HepG2 (cell line): Measurements from ENCODE around the gene ATP11A. TPM values are rescaled to one million over a fixed set of nuclear protein-coding genes. Genes with fewer than 3 reads are reported as not detected.
A peak's percentile ranks its signal among the peaks of the same experiment; 100 is the strongest.

Experiments used
- JUND ChIP-seq: sonication (generic); formaldehyde crosslinking; IDR thresholded peaks from 2 replicates; pipeline ENCODE4 v1.8.0; 2022; ENCODE audit warnings: mild to moderate bottlenecking, missing genetic modification reagents
- KDM1A ChIP-seq: IDR thresholded peaks from 2 replicates; pipeline ENCODE4 v1.6.1; 2016; ENCODE audit warnings: missing compliant biosample characterization
- MATR3 ChIP-seq: sonication (generic); formaldehyde crosslinking; IDR thresholded peaks from 2 replicates; pipeline ENCODE4 v1.4.0; 2020; ENCODE audit warnings: missing genetic modification reagents
- MXI1 ChIP-seq: IDR thresholded peaks from 3 replicates; pipeline ENCODE4 v1.6.1; 2012; ENCODE audit warnings: low read depth, low read length, inconsistent platforms, borderline replicate concordance
- REL ChIP-seq: sonication (generic); formaldehyde crosslinking; conservative IDR thresholded peaks from 2 replicates; pipeline ENCODE4 v1.8.0; 2022; ENCODE audit warnings: mild to moderate bottlenecking, missing genetic modification reagents, moderate library complexity
- SOX13 ChIP-seq, 3 experiments: fragments of 450-650 bp in 1 of 3; sonication (generic) in 1 of 3; formaldehyde crosslinking in 1 of 3; IDR thresholded peaks in 2 of 3; conservative IDR thresholded peaks in 1 of 3; 2 replicates each; pipeline versions ENCODE4 v1.5.0 to v1.6.1; 2016 to 2020; ENCODE audit warnings: antibody characterized with exemption in 1 of 3, mild to moderate bottlenecking in 1 of 3, missing compliant biosample characterization in 1 of 3, missing genetic modification reagents in 1 of 3, moderate library complexity in 1 of 3
- SOX6 ChIP-seq, 2 experiments: fragments of 450-650 bp in 1 of 2; sonication (generic) in 1 of 2; formaldehyde crosslinking in 1 of 2; IDR thresholded peaks; 2 replicates each; pipeline versions ENCODE4 v1.4.0 to v1.6.1; 2017 to 2020; ENCODE audit warnings: antibody characterized with exemption in 1 of 2, mild to moderate bottlenecking in 1 of 2, missing genetic modification reagents in 1 of 2
- TCF7 ChIP-seq: sonication (generic); IDR thresholded peaks from 2 replicates; pipeline ENCODE4 v1.6.1; 2016; ENCODE audit warnings: antibody characterized with exemption, low read depth
- ZMAT3 ChIP-seq: sonication (generic); formaldehyde crosslinking; conservative IDR thresholded peaks from 2 replicates; pipeline ENCODE4 v1.7.0; 2021; ENCODE audit warnings: missing genetic modification reagents
- ZNF225 ChIP-seq: sonication (generic); formaldehyde crosslinking; IDR thresholded peaks from 2 replicates; pipeline ENCODE4 v1.4.0; 2020; ENCODE audit warnings: mild to moderate bottlenecking, missing genetic modification reagents
- ZNF563 ChIP-seq: sonication (generic); formaldehyde crosslinking; IDR thresholded peaks from 2 replicates; pipeline ENCODE4 v1.8.0; 2022; ENCODE audit warnings: mild to moderate bottlenecking, moderate library complexity, missing genetic modification reagents
- ZNF615 ChIP-seq: sonication (generic); formaldehyde crosslinking; IDR thresholded peaks from 2 replicates; pipeline ENCODE4 v1.5.0; 2020; ENCODE audit warnings: mild to moderate bottlenecking, missing genetic modification reagents, borderline replicate concordance
- ZNF652 ChIP-seq: IDR thresholded peaks from 2 replicates; pipeline ENCODE4 v1.6.1; 2016; ENCODE audit warnings: low read depth, borderline replicate concordance
- ZNF720 ChIP-seq: sonication (generic); formaldehyde crosslinking; IDR thresholded peaks from 2 replicates; pipeline ENCODE4 v1.4.0; 2020; ENCODE audit warnings: missing genetic modification reagents
- polyA plus RNA-seq, 8 experiments: library from polyadenylated mRNA; depleted of rRNA in 3 of 8; stranded (reverse) in 7 of 8; unstranded in 1 of 8; fragments of >200 nt; fragmentation: Illumina TruSeq in 4 of 8; extraction: Trizol in 4 of 8; gene quantifications; 2 replicates each; pipeline versions ENCODE4 v1.2.1 to v1.2.3, GENCODE V29; 2011 to 2016; ENCODE audit warnings: low read depth in 4 of 8, missing spikeins in 1 of 8, mixed read lengths in 1 of 8; ENCODE audit not compliant: insufficient read depth in 1 of 8
- total RNA-seq, 5 experiments: library from RNA; depleted of rRNA; stranded (reverse); fragments of >200 nt; fragmentation: Illumina TruSeq; extraction: Trizol; gene quantifications; 2 replicates each; pipeline ENCODE4 v1.2.3, GENCODE V29; 2016; ENCODE audit warnings: low read depth in 1 of 5
- TF ChIP-seq, protein P1 (sequence below): sonication (generic); formaldehyde crosslinking; IDR thresholded peaks from 2 replicates; pipeline ENCODE4 v1.4.0; 2020; ENCODE audit warnings: mild to moderate bottlenecking, missing genetic modification reagents
- TF ChIP-seq, protein P2 (sequence below): IDR thresholded peaks from 2 replicates; pipeline ENCODE4 v1.6.1; 2016; ENCODE audit warnings: control low read depth
- TF ChIP-seq, protein P3 (sequence below): sonication (generic); formaldehyde crosslinking; IDR thresholded peaks from 2 replicates; pipeline ENCODE4 v1.4.0; 2020; ENCODE audit warnings: low read depth, mild to moderate bottlenecking, missing genetic modification reagents
- TF ChIP-seq, protein P4 (sequence below): sonication (generic); formaldehyde crosslinking; IDR thresholded peaks from 2 replicates; pipeline ENCODE4 v1.8.0; 2022; ENCODE audit warnings: missing genetic modification reagents, mild to moderate bottlenecking, borderline replicate concordance
- TF ChIP-seq, protein P5 (sequence below): sonication (generic); formaldehyde crosslinking; conservative IDR thresholded peaks from 2 replicates; pipeline ENCODE4 v1.8.0; 2022; ENCODE audit warnings: missing genetic modification reagents

ATP11A gene
- total and polyA plus RNA-seq, 2 of the 13 experiments (the other 11 are each of a cell fraction or from before 2014, with no cell fraction given) = 18.4 to 20.1 TPM

DNA sequence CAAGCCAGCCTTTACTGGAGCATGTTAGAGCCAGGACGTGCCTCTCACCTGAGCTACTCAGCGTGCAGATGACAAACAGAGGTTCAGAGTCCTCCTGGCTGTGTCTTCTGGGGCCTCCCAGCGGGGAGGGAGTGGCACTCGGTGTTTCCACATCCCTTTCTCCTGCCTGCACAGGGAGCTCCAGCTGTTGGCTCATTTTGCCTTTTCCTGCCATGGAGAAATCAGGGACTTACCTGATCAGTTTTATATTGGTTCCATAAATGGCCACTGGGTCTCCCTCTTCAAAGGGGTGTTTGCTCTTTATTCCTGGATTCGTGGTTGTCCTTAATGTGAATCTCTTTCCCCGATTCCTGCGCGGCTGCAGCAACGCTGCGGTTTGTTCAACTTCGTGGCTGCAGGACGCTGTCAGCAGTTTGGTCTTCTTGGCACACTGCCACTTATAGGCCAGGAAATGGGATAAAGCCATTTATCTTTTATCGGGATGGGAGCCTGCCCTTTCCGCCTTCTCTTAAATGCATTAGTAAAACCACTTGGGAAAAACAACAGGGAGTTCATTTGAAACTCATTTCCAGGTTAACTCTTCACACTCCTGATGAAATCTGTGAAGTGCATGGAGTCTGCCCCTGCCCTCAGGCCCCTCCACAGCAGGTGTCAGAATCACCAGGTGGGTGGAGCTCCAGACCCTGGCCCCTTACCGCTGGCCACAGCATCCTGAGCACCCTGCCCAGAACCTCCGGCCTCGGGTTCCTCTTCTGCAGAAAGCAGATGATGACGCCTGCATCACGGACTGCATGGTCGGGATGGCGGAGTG is 239.3 kb downstream of the ATP11A start (continued):
- TF ChIP-seq SOX13 (IDR thresholded peaks at IDR 0.05) (no peak), SOX13 (CRISPR knock-in tag; conservative IDR thresholded peaks at IDR 0.05 in 1 of 2, IDR thresholded peaks at IDR 0.05 in 1 of 2) (peak in 1 of 2 experiments; percentile 27; a peak in 1 of 4 replicates), SOX6 (IDR thresholded peaks at IDR 0.05) (no peak), SOX6 (CRISPR knock-in tag; IDR thresholded peaks at IDR 0.05) (peak; percentile 53; the same call in 1 of the 2 replicates), ZNF652 (CRISPR knock-in tag) (peak; percentile 67; the same call in 1 of the 2 replicates), ZNF225 (CRISPR knock-in tag) (no peak), MXI1 (0 out of 3 replicates have a peak, but pooled peaks have one; percentile 22), TCF7 (no peak), ZNF563 (CRISPR knock-in tag) (no peak), REL (CRISPR knock-in tag) (no peak), MATR3 (CRISPR knock-in tag) (no peak), ZMAT3 (CRISPR knock-in tag) (no peak), ZNF720 (CRISPR knock-in tag) (no peak), ZNF615 (CRISPR knock-in tag) (no peak), JUND (CRISPR knock-in tag) (peak; percentile 32; the same call in 1 of the 2 replicates), KDM1A (CRISPR knock-in tag) (no peak)
- TF ChIP-seq, protein P1, sequence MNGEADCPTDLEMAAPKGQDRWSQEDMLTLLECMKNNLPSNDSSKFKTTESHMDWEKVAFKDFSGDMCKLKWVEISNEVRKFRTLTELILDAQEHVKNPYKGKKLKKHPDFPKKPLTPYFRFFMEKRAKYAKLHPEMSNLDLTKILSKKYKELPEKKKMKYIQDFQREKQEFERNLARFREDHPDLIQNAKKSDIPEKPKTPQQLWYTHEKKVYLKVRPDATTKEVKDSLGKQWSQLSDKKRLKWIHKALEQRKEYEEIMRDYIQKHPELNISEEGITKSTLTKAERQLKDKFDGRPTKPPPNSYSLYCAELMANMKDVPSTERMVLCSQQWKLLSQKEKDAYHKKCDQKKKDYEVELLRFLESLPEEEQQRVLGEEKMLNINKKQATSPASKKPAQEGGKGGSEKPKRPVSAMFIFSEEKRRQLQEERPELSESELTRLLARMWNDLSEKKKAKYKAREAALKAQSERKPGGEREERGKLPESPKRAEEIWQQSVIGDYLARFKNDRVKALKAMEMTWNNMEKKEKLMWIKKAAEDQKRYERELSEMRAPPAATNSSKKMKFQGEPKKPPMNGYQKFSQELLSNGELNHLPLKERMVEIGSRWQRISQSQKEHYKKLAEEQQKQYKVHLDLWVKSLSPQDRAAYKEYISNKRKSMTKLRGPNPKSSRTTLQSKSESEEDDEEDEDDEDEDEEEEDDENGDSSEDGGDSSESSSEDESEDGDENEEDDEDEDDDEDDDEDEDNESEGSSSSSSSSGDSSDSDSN (CRISPR knock-in tag) = peak; percentile 47; the same call in 1 of the 2 replicates
- TF ChIP-seq, protein P2, sequence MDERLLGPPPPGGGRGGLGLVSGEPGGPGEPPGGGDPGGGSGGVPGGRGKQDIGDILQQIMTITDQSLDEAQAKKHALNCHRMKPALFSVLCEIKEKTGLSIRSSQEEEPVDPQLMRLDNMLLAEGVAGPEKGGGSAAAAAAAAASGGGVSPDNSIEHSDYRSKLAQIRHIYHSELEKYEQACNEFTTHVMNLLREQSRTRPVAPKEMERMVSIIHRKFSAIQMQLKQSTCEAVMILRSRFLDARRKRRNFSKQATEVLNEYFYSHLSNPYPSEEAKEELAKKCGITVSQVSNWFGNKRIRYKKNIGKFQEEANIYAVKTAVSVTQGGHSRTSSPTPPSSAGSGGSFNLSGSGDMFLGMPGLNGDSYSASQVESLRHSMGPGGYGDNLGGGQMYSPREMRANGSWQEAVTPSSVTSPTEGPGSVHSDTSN (CRISPR knock-in tag) = no peak
- TF ChIP-seq, protein P3, sequence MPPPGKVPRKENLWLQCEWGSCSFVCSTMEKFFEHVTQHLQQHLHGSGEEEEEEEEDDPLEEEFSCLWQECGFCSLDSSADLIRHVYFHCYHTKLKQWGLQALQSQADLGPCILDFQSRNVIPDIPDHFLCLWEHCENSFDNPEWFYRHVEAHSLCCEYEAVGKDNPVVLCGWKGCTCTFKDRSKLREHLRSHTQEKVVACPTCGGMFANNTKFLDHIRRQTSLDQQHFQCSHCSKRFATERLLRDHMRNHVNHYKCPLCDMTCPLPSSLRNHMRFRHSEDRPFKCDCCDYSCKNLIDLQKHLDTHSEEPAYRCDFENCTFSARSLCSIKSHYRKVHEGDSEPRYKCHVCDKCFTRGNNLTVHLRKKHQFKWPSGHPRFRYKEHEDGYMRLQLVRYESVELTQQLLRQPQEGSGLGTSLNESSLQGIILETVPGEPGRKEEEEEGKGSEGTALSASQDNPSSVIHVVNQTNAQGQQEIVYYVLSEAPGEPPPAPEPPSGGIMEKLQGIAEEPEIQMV (CRISPR knock-in tag) = no peak
- TF ChIP-seq, protein P4, sequence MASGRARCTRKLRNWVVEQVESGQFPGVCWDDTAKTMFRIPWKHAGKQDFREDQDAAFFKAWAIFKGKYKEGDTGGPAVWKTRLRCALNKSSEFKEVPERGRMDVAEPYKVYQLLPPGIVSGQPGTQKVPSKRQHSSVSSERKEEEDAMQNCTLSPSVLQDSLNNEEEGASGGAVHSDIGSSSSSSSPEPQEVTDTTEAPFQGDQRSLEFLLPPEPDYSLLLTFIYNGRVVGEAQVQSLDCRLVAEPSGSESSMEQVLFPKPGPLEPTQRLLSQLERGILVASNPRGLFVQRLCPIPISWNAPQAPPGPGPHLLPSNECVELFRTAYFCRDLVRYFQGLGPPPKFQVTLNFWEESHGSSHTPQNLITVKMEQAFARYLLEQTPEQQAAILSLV = no peak
- TF ChIP-seq, protein P5, sequence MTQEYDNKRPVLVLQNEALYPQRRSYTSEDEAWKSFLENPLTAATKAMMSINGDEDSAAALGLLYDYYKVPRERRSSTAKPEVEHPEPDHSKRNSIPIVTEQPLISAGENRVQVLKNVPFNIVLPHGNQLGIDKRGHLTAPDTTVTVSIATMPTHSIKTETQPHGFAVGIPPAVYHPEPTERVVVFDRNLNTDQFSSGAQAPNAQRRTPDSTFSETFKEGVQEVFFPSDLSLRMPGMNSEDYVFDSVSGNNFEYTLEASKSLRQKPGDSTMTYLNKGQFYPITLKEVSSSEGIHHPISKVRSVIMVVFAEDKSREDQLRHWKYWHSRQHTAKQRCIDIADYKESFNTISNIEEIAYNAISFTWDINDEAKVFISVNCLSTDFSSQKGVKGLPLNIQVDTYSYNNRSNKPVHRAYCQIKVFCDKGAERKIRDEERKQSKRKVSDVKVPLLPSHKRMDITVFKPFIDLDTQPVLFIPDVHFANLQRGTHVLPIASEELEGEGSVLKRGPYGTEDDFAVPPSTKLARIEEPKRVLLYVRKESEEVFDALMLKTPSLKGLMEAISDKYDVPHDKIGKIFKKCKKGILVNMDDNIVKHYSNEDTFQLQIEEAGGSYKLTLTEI (CRISPR knock-in tag) = no peak
